Measurements from ENCODE around the gene APMAP.

DNA sequence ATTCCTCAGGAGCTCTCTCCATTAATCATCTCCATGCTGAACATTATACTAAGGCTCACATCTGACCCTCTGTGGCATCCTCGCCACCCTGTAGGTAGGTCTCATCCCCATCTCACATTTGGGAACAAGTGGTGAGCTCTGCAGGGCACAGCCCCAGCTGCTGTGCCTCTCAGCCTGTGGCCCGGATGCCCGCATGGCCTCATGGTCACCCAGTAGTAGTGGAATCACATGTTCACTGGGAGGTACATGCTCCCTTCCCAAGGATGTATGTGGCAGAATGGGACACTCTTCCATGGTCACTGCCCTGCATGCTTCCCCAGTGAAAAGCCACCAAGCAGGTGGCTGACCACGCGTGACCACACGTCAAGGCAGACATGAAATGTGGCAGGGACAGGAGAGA, 26.3 kb upstream of the APMAP start:
- TF ChIP-seq, protein P1, sequence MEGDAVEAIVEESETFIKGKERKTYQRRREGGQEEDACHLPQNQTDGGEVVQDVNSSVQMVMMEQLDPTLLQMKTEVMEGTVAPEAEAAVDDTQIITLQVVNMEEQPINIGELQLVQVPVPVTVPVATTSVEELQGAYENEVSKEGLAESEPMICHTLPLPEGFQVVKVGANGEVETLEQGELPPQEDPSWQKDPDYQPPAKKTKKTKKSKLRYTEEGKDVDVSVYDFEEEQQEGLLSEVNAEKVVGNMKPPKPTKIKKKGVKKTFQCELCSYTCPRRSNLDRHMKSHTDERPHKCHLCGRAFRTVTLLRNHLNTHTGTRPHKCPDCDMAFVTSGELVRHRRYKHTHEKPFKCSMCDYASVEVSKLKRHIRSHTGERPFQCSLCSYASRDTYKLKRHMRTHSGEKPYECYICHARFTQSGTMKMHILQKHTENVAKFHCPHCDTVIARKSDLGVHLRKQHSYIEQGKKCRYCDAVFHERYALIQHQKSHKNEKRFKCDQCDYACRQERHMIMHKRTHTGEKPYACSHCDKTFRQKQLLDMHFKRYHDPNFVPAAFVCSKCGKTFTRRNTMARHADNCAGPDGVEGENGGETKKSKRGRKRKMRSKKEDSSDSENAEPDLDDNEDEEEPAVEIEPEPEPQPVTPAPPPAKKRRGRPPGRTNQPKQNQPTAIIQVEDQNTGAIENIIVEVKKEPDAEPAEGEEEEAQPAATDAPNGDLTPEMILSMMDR (IDR thresholded peaks at IDR 0.05; ENCODE audit: low read length) = no peak
- TF ChIP-seq EZH2 (optimal IDR thresholded peaks at IDR 0.05; ENCODE audit: low read depth, low read length) = no peak
- TF ChIP-seq EZH2phosphoT487 (IDR thresholded peaks at IDR 0.05; ENCODE audit: low read length) = no peak
